ENCODE measurements around the gene PRKACA.
A peak's percentile ranks its signal among the peaks of the same experiment; 100 is the strongest.

Gene PRKACA

DNA sequence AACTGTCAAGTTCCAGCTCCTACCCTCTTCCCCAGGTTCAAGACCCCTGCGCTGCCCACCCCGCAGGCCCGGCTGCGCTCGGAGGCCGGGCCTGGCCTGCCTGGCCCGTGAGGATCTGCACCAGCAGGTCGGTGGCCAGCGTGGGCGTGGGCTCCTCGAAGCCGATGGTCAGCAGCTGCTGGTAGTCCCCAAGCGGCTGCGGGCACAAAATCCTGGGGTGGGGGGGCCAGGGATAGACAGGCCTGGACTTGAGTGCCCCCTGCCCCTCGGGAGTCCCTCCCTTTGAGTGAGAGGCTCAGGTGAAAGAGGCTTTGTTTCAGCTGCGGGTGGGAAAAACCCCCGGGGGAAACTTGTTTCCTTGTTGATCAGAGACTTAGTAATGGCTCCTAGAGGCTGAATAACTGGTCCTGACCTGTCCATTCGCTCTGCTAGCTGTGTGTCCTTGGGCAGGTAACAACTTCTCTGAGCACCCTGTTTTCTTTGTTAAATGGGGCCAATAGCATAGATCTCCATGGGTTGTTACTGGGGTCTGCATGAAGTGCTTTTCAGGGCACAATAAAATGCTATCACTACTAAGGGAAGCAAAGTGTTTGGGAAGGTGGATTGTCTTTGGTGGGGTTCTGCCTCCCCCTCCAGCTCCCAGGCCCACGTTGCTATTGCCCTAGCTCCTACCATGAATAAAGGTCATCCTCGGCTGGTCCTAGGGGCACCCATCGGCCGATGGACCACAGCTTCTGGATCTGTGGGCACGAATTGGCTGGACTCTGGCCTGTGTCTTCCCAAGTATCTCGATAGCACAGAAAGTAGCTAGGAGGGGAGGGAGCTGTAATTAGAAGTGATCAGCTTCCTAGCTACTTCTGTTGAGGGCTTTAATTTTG lies 35.5 kb downstream of the PRKACA start:
- peak overlapping the region; percentile 45 to 77 (median 69) for H3K4me3 ChIP-seq
- peak overlapping the region; percentile 33 to 98 (median 90) for H3K27ac ChIP-seq

GRCh38 chr19:14080887-14081796 lies 36.4 kb downstream of the PRKACA start:
- H3K4me3 ChIP-seq = peak overlapping the region; percentile 45 to 77 (median 69)
- peak overlapping the region; percentile 33 to 98 (median 90) for H3K27ac ChIP-seq

DNA sequence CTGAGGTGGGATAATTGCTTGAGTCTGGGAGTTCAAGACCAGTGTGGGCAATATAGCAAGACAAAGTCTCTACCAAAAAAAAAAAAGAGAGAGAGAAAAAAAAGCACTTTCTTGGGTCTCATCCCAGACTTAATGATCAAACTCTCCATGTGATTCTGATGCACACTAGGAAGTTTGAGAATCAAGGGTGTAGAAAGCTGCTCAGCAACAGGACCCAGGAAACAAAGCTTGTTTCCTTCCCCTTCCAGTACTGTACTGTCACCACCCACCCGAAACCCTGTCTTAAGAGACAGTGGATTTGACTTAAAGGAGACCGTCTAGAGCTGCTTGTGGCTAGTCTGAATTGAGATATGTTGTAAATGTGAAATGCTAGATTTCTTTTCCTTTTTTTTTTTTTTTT lies 39.2 kb downstream of the PRKACA start:
- Histone ChIP-seq H3K4me3 (no peak overlapping the region), H3K27ac (no peak overlapping the region)

- peak overlapping the region; percentile 47 to 91 (median 81) for H3K27ac ChIP-seq
- peak overlapping the region; percentile 57 to 68 (median 61) for H3K4me3 ChIP-seq
These were observed 43.4 kb downstream of the PRKACA start for GRCh38 chr19:14073925-14074838.

DNA sequence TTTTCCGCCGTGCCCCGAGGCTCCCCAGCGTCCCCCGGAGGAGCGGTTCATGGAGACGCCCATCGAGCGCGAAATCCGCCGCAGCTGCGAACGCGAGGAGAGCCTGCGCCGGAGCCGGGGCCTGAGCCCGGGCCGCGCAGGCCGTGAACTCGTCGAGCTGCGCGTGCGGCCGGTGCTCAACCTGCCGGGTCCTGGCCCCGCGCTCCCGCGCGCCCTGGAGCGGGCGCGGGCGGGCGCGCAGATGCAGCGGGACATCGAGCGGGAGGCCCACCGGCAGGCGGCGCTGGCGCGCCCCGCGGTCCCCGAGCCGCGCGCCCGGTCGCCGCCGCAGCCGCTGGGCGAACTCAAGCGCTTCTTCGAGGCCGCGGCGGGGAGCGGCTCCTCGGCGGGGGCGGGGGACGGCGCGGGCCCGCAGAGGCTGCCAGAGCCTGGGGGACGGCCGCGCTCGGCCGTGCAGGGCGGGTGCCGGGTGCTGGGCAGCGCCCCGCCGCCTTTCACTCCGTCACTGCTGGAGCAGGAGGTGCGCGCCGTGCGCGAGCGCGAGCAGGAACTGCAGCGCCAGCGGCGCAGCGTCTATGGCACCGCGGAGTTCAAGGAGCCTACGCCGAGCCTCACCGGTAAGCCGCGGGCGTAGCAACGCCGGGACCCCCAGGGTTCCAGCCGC lies 44.2 kb downstream of the PRKACA start:
- H3K4me3 ChIP-seq = peak overlapping the region; percentile 57 to 68 (median 61)
- peak overlapping the region; percentile 47 to 91 (median 81) for H3K27ac ChIP-seq

- Histone ChIP-seq H3K27ac (peak within 1 kb of the TSS; percentile 47 to 91 (median 81)), H3K4me3 (peak within 1 kb of the TSS; percentile 57 to 68 (median 61))
These were observed 44.9 kb downstream of the PRKACA start, which contains the start of gene MISP3 for GRCh38 chr19:14072535-14073260. TSS of gene MISP3 (plus strand) at chr19:14072786. CDS start at chr19:14073310, 524 bp downstream.

GRCh38 chr19:14070268-14071050 lies 47.1 kb downstream of the PRKACA start:
- H3K4me3 ChIP-seq = no peak overlapping the region
- H3K27ac ChIP-seq = peak overlapping the region in 12 of 21 experiments; percentile 19 to 77 (median 55)

DNA sequence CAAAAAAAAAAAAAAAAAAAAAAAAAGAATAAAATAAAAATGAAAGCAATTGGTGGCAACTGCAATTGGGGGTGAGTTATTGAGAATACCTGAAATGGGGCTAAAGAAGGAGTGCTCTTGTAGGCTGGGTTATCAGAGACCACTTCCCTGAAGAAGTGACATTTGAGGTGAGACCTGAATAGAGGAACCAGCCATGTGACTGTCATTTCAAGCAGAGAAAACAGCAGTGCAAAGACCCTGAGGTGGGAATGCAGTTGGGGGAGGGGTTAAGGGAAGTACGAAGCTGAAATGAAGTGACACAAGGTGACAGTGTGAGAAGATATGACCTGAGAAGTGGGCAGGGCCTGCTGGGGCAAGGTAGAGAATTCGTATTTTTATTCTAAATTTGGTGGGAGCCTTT lies 51.4 kb downstream of the PRKACA start:
- Histone ChIP-seq H3K4me3 (no peak overlapping the region), H3K27ac (no peak overlapping the region)

DNA sequence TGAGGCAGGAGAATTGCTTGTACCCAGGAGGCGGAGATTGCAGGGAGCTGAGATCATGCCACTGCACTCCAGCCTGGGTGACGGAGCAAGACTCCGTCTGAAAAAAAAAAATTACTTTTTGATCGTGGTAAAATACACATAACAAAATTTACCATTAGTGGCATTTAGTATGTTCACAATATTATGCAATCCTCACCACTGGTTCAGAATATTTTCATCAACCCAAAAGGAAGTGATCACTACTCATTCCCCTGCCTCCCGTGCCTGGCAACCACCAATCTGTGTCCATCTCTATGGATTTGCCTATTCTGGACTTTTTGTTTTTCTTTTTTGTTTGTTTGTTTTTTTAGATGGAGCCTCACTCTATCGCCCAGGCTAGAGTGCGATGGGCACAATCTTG lies 54.5 kb downstream of the PRKACA start:
- Histone ChIP-seq H3K4me3 (no peak overlapping the region), H3K27ac (no peak overlapping the region)

DNA sequence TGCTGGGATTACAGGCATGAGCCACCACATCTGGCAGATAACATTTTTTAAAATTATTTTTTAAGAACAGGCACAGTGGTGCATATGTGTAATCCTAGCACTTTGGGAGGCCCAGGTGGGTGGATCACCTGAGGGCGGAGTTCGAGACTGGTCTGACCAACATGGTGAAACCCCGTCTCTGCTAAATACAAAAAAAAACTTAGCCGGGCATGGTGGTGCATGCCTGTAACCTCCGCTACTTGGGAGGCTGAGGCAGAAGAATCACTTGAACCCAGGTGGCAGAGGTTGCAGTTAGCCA lies 55.1 kb downstream of the PRKACA start:
- Histone ChIP-seq H3K4me3 (no peak overlapping the region), H3K27ac (no peak overlapping the region)

DNA sequence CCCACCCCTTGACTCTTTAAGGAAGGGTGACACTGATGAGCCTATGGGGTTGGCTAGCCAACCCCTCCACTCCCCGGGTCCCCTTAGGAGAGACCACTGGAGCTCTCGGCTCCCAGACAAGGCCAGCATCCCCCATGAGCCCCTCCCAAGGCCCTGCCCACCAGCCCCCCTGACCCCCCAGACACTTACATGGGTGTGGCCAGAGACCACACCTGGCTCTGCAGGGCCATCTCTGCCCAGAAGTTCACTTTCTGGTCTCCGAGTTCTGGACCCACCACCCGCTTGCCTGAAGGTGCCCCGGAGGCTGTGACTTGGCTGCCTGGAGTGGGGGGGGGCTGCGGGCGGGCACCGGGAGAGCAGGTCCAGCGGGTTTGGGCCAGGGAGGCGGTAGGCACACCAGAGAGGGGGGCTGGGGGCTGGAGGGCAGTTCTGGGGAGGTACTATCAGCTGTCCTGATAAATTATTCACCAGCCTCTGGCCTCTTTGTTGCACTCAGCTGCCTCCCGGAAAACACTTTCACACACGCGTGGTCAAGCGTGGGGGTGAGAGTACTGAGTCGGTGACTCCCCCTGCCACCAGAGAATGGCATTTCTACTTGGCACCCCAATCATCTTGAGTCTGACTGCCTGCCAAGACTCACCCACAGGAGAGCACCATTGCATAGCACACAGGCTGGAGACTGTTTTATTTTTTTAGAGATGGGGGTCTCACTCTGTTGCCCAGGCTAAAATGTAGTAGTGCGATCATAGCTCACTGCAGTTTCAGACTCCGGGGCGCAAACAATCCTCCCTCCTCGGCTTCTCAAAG lies 55.6 kb downstream of the PRKACA start, which contains the start of gene PALM3:
PALM3 (minus strand) TSS at position 326 of the 807 bp plus-strand sequence; CDS start at position 230, 96 bp downstream.
- H3K4me3 ChIP-seq = no peak within 1 kb of the TSS
- H3K27ac ChIP-seq = no peak within 1 kb of the TSS

- Histone ChIP-seq H3K27ac (no peak overlapping the region), H3K4me3 (no peak overlapping the region)
These were observed 56.3 kb downstream of the PRKACA start for GRCh38 chr19:14061081-14061749.

DNA sequence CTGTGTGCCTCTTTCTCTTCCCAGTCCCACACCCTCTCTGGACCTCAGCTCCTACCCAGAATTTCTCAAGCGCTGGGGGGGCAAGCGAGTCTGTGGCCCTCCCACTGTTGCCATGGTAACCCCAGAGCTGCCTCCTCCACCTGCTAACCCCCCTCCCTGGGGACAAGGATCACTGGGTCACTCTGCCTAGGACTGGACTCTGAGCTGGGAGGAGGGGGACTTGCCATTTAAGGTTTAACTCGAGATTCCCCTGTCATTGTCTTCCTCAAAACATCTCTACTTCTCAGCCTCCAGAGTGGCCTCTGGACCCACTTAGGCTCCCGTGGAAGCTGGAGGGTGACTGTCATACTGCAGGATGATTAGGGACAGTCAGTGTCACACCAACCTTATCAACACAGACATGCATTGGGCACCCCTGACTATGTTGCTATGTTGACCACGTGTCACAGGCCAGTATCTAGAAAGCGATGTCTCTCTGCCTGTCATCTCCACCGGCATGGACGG lies 57.9 kb downstream of the PRKACA start:
- no peak overlapping the region for H3K27ac ChIP-seq
- H3K4me3 ChIP-seq = no peak overlapping the region

GRCh38 chr19:14059093-14059480 lies 58.5 kb downstream of the PRKACA start:
- Histone ChIP-seq H3K4me3 (no peak overlapping the region), H3K27ac (no peak overlapping the region)

DNA sequence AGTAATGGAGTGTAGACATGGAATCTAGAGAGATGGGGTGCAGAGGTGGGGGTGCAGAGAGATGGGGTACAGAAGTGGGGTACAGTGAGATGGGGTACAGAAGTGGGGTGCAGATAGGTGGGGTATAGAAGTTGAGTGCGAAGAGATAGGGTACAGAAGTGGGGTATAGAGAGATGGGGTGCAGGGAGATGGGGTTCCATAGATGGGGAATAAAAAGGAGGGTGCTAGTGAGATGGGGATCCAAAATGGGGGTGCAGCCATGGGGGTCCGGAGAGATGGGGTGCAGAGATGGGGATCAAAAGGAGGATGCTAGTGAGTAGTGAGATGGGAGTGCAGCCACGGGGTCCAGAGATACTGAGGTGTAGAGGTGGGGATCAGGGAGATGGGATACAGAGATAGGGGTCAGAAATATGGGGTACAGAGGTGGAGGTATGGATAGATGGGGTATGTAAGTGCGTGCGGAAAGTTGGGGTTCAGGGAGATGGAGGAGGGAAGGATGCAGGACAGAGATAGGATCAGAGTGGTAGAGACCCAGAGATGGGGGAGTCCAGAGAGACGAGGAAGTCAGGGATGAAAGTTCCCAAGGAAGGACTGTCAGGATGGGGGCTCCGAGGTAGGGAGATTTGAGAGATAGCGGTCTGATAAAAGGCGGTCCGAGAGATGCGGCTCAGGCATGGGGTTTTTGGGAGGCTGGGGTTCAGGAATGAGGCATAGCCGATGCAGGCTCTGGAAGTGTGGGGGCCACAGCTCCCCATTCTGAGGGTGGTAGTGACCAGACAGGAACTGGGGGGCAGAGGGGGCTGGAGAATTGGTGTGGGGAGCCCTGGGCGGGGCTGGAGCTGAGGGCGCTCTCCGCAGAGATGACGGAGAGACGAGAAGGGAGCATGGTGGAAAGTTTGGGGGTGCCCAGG lies 59.1 kb downstream of the PRKACA start:
- Histone ChIP-seq H3K4me3 (peak overlapping the region in 1 of 7 experiments; percentile 31), H3K27ac (no peak overlapping the region)

Data from skin epidermis (tissue), 12 donors.